ENCODE data around the gene CEP112.

DNA sequence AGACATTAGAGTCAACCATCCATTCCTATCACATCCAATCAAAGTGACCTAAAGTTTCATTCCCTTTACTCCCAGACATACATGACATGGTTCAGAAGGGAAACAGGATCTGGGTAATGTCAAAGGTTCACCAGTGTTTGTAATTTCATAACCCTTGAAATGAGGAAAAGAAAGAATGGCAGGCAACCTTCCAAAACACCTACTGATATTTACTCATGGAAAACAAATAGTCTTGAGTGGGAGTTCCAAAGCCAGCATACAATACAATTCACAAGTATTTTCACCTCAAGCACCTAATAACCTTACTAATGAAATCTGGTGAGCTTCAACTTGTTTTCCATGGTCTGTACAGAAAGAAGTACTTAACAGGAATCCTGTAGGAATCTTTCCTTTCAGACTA is 557.9 kb downstream of the CEP112 start:
- TF ChIP-seq, protein P1, sequence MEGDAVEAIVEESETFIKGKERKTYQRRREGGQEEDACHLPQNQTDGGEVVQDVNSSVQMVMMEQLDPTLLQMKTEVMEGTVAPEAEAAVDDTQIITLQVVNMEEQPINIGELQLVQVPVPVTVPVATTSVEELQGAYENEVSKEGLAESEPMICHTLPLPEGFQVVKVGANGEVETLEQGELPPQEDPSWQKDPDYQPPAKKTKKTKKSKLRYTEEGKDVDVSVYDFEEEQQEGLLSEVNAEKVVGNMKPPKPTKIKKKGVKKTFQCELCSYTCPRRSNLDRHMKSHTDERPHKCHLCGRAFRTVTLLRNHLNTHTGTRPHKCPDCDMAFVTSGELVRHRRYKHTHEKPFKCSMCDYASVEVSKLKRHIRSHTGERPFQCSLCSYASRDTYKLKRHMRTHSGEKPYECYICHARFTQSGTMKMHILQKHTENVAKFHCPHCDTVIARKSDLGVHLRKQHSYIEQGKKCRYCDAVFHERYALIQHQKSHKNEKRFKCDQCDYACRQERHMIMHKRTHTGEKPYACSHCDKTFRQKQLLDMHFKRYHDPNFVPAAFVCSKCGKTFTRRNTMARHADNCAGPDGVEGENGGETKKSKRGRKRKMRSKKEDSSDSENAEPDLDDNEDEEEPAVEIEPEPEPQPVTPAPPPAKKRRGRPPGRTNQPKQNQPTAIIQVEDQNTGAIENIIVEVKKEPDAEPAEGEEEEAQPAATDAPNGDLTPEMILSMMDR (IDR thresholded peaks at IDR 0.05) = no peak
- TF ChIP-seq POLR2A (IDR thresholded peaks at IDR 0.05) = no peak
